Fibroblast of lung (primary cell): ENCODE data around the gene IL17RA. TPM values are rescaled to one million over a fixed set of nuclear protein-coding genes. Genes with fewer than 3 reads are reported as not detected.

Source experiments
- DNase-seq, 2 donors: peaks; one replicate each; pipeline versions ENCODE4 v3.0.0 to v3.0.0-alpha.2; 2010; ENCODE audit warnings: low read depth in 2 of 2
- H2AFZ ChIP-seq: 2 replicates; pipeline ENCODE4 v1.5.1; 2012; ENCODE audit warnings: low read length, control low read depth, inconsistent platforms
- H3K27ac ChIP-seq: 2 replicates; pipeline ENCODE4 v1.5.1; 2011; ENCODE audit warnings: low read length, control low read depth; ENCODE audit not compliant: insufficient read depth
- H3K27me3 ChIP-seq: 2 replicates; pipeline ENCODE4 v1.5.1; 2011; ENCODE audit warnings: mild to moderate bottlenecking, low read length; ENCODE audit not compliant: control insufficient read depth, insufficient read depth
- H3K36me3 ChIP-seq: 2 replicates; pipeline ENCODE4 v1.5.1; 2011; ENCODE audit warnings: low read length; ENCODE audit not compliant: control insufficient read depth, insufficient read depth
- H3K4me1 ChIP-seq: 2 replicates; pipeline ENCODE4 v1.5.1; 2011; ENCODE audit warnings: low read length; ENCODE audit not compliant: control insufficient read depth, insufficient read depth; ENCODE audit errors: extremely low read depth
- H3K4me2 ChIP-seq: 2 replicates; pipeline ENCODE4 v1.5.1; 2011; ENCODE audit warnings: low read length, control low read depth; ENCODE audit not compliant: insufficient read depth; ENCODE audit errors: extremely low read depth
- H3K4me3 ChIP-seq, 4 experiments: fragments of 200-600 bp in 1 of 4; sonication (generic) in 1 of 4; replicated peaks in 1 of 4; 2 replicates each; pipeline ENCODE4 v1.5.1; 2011 to 2016; ENCODE audit warnings: low read length in 4 of 4, low read depth in 3 of 4, mild to moderate bottlenecking in 3 of 4, control low read depth in 2 of 4, inconsistent platforms in 1 of 4, mixed read lengths in 1 of 4; ENCODE audit not compliant: insufficient read depth in 1 of 4; ENCODE audit errors: control extremely low read depth in 1 of 4
- H3K79me2 ChIP-seq: 2 replicates; pipeline ENCODE4 v1.5.1; 2012; ENCODE audit warnings: mild to moderate bottlenecking, low read length, inconsistent platforms; ENCODE audit not compliant: control insufficient read depth, insufficient read depth
- H3K9ac ChIP-seq: 2 replicates; pipeline ENCODE4 v1.5.1; 2011; ENCODE audit warnings: mild to moderate bottlenecking, low read length, control low read depth; ENCODE audit not compliant: insufficient read depth
- H3K9me3 ChIP-seq: 2 replicates; pipeline ENCODE4 v1.5.1; 2012; ENCODE audit warnings: low read depth, low read length; ENCODE audit not compliant: control insufficient read depth, insufficient read depth
- H4K20me1 ChIP-seq: 2 replicates; pipeline ENCODE4 v1.5.1; 2011; ENCODE audit warnings: low read length; ENCODE audit not compliant: control insufficient read depth, insufficient read depth; ENCODE audit errors: extremely low read depth
- EZH2 ChIP-seq: IDR thresholded peaks from 2 replicates; pipeline ENCODE4 v1.5.1; 2012; ENCODE audit warnings: low read length, control low read depth, mild to moderate bottlenecking; ENCODE audit errors: missing control alignments
- polyA plus RNA-seq, 2 donors: library from polyadenylated mRNA; depleted of rRNA in 1 of 2; stranded (reverse) in 1 of 2; unstranded in 1 of 2; fragments of >200 nt; gene quantifications; 2 replicates each; pipeline ENCODE4 v1.2.1, GENCODE V29; 2011 to 2012; ENCODE audit warnings: missing spikeins in 1 of 2
- total RNA-seq: library from RNA; depleted of rRNA; stranded (reverse); fragments of >200 nt; gene quantifications from 2 replicates; pipeline ENCODE4 v1.2.1, GENCODE V29; 2014
- TF ChIP-seq, protein P1 (sequence below), 2 donors: IDR thresholded peaks in 1 of 2; conservative IDR thresholded peaks in 1 of 2; 1 replicate in 1 of 2; 2 replicates in 1 of 2; pipeline ENCODE4 v1.5.1; 2011 to 2012; ENCODE audit warnings: low read length in 2 of 2, control low read depth in 1 of 2, inconsistent platforms in 1 of 2, low read depth in 1 of 2, mild to moderate bottlenecking in 1 of 2

The IL17RA gene
- total and polyA plus RNA-seq, 2 donors (not counting 1 experiment from before 2014, with no cell fraction given) = 5.3 to 7.1 TPM

DNA sequence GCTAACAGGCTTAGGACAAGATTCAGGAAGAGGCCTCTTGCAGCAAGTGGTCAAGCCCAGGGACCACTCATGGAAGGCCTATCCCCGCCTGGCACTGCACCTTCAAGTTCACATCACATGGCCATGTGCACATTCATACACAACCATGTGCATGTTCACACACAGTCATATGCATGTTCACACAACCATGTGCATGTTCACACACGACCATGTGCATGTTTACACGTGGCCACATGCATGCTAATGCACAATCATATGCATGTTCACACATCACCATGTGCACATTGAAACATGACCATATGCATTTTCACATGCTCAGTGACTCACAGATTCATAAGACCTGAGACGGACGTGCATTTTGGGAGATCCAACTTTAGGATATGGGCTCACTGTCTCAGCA lies 28.7 kb upstream of the IL17RA start:
- Histone ChIP-seq H3K4me2 (no peak overlapping the region), H3K36me3 (no peaks in the 10 kb centered on the region), H2AFZ (no peak overlapping the region), H4K20me1 (no peaks in the 10 kb centered on the region), H3K4me3 (no peak overlapping the region), H3K27ac (no peak overlapping the region), H3K4me1 (no peaks in the 10 kb centered on the region), H3K27me3 (no peaks in the 10 kb centered on the region), H3K79me2 (no peaks in the 10 kb centered on the region), H3K9ac (no peak overlapping the region), H3K9me3 (no peaks in the 10 kb centered on the region)
- DNase-seq = no peak
- TF ChIP-seq, protein P1, sequence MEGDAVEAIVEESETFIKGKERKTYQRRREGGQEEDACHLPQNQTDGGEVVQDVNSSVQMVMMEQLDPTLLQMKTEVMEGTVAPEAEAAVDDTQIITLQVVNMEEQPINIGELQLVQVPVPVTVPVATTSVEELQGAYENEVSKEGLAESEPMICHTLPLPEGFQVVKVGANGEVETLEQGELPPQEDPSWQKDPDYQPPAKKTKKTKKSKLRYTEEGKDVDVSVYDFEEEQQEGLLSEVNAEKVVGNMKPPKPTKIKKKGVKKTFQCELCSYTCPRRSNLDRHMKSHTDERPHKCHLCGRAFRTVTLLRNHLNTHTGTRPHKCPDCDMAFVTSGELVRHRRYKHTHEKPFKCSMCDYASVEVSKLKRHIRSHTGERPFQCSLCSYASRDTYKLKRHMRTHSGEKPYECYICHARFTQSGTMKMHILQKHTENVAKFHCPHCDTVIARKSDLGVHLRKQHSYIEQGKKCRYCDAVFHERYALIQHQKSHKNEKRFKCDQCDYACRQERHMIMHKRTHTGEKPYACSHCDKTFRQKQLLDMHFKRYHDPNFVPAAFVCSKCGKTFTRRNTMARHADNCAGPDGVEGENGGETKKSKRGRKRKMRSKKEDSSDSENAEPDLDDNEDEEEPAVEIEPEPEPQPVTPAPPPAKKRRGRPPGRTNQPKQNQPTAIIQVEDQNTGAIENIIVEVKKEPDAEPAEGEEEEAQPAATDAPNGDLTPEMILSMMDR (conservative IDR thresholded peaks at IDR 0.05 in 1 of 2, IDR thresholded peaks at IDR 0.05 in 1 of 2; ENCODE audit: low read depth in 1 of 2, low read length in 2 of 2) = no peak

DNA sequence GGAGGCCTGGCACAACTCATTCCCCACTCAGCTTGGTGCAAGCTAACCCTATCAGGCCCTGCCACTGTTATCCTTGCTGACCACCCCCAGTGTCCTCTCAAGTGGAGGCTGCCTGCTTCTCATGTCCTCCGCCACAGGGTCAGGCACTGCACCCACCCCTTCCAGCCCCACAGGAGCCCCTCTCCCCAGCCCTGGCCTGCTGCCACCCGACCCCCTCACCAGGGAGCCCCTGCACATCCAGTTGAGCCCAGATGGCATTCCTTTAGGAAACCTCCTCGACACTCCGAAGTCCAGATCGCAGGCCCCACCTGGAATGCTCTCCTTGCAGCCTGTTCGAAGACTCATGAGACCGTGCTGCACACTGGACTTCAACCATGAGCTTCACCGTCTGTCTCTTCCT lies 28.0 kb upstream of the IL17RA start:
- no peaks in the 10 kb centered on the region for H3K27me3 ChIP-seq
- H3K9ac ChIP-seq = no peak overlapping the region
- no peaks in the 10 kb centered on the region for H3K9me3 ChIP-seq
- no peak for DNase-seq
- H4K20me1 ChIP-seq = no peaks in the 10 kb centered on the region
- TF ChIP-seq, protein P1 (conservative IDR thresholded peaks at IDR 0.05 in 1 of 2, IDR thresholded peaks at IDR 0.05 in 1 of 2; ENCODE audit: low read depth in 1 of 2, low read length in 2 of 2) = no peak
- TF ChIP-seq EZH2 = no peak
- no peak overlapping the region for H3K4me2 ChIP-seq
- H2AFZ ChIP-seq = no peak overlapping the region
- no peak overlapping the region for H3K4me3 ChIP-seq
- no peaks in the 10 kb centered on the region for H3K79me2 ChIP-seq
- H3K36me3 ChIP-seq = no peaks in the 10 kb centered on the region
- H3K4me1 ChIP-seq = no peaks in the 10 kb centered on the region
- no peak overlapping the region for H3K27ac ChIP-seq

DNA sequence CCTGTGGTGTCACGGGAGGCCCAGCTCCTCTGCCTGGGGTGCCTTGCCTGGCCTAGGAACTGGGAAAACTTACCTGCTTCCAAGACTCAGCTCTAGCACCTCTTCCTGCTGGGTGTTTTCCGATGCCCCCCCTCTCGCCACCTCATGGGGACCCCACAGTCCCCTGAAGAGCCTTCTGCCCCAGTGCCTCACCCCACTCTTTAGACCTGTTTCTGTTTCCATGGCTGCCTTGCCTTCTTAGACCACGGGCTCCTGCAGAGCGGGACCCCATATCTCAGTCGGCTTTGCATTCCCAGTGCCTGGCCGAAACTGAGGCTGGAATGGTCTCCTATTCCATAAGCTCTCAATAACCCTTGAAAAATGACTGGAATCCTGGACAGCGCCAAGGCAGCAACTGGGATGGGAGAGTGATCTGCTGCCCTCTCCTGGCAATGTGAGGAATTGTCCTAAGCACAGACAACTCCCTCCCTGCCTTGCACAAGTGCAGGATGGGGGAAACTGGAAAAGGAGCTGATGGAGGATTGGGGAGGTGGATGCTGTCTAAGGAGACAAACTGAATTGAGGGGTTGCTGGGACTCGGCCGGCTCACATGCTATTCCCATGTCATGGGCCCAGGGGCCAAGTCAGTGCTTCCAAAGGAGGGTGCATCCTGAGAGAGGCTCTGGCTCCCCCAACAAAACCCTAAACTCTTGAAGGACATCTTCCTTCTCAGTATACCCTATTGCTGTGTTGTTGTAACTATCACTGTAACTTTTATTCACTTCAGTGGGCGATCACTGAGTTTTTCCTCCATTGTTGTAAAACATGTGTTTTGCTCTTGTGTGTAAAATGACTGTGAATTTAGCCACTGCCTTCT lies 26.6 kb upstream of the IL17RA start:
- H4K20me1 ChIP-seq = no peaks in the 10 kb centered on the region
- DNase-seq = peak; percentile 60 to 72
- H3K4me1 ChIP-seq = no peaks in the 10 kb centered on the region
- H3K4me3 ChIP-seq = no peak overlapping the region
- no peak overlapping the region for H2AFZ ChIP-seq
- no peak overlapping the region for H3K27ac ChIP-seq
- H3K9me3 ChIP-seq = no peaks in the 10 kb centered on the region
- no peaks in the 10 kb centered on the region for H3K36me3 ChIP-seq
- no peaks in the 10 kb centered on the region for H3K79me2 ChIP-seq
- no peak overlapping the region for H3K9ac ChIP-seq
- no peak for TF ChIP-seq EZH2
- TF ChIP-seq, protein P1 (conservative IDR thresholded peaks at IDR 0.05 in 1 of 2, IDR thresholded peaks at IDR 0.05 in 1 of 2; ENCODE audit: low read depth in 1 of 2, low read length in 2 of 2) = peak; percentile 94 to 98
- H3K27me3 ChIP-seq = no peaks in the 10 kb centered on the region
- no peak overlapping the region for H3K4me2 ChIP-seq
